GM23338 (cell line): ENCODE measurements around the gene RGS6. TPM values are rescaled to one million over a fixed set of nuclear protein-coding genes. Genes with fewer than 3 reads are reported as not detected.

Experiments
- ATAC-seq: fragments of 200-7000 bp; cut with Tn5 transposase; 3 replicates; pipeline ENCODE4 v1.9.1; 2020
- DNase-seq: peaks from one replicate; pipeline ENCODE4 v3.0.0-alpha.2; 2015; ENCODE audit warnings: low spot score
- H2AFZ ChIP-seq: fragments of 200-600 bp; sonication (generic); 2 replicates; pipeline ENCODE4 v1.8.0; 2016; ENCODE audit warnings: antibody characterized with exemption, mild to moderate bottlenecking, moderate library complexity
- H3F3A ChIP-seq: fragments of 200-600 bp; sonication (generic); replicated peaks from 2 replicates; pipeline ENCODE4 v1.8.0; 2017; ENCODE audit warnings: antibody characterized with exemption, mixed run types, low read depth
- H3K27ac ChIP-seq: fragments of 200-600 bp; sonication (generic); 2 replicates; pipeline ENCODE4 v1.6.1; 2016; ENCODE audit warnings: low read depth
- H3K27me3 ChIP-seq: fragments of 200-600 bp; sonication (generic); 2 replicates; pipeline ENCODE4 v1.8.0; 2016; ENCODE audit warnings: mild to moderate bottlenecking, mixed run types, moderate library complexity; ENCODE audit not compliant: insufficient read depth
- H3K36me3 ChIP-seq: fragments of 200-600 bp; sonication (generic); 2 replicates; pipeline ENCODE4 v1.8.0; 2016; ENCODE audit warnings: mild to moderate bottlenecking; ENCODE audit not compliant: insufficient read depth
- H3K4me1 ChIP-seq: fragments of 200-600 bp; sonication (generic); 2 replicates; pipeline ENCODE4 v1.8.0; 2016; ENCODE audit warnings: mild to moderate bottlenecking, moderate library complexity; ENCODE audit not compliant: insufficient read depth
- H3K4me2 ChIP-seq: fragments of 200-600 bp; sonication (generic); 2 replicates; pipeline ENCODE4 v1.7.1; 2017; ENCODE audit warnings: mixed run types
- H3K4me3 ChIP-seq: fragments of 200-600 bp; sonication (generic); 2 replicates; pipeline ENCODE4 v1.6.1; 2016; ENCODE audit warnings: mixed run types
- H3K79me2 ChIP-seq: fragments of 200-600 bp; sonication (generic); replicated peaks from 2 replicates; pipeline ENCODE4 v1.8.0; 2017; ENCODE audit warnings: mild to moderate bottlenecking; ENCODE audit not compliant: insufficient read depth
- H3K9me2 ChIP-seq: fragments of 200-600 bp; sonication (generic); 2 replicates; pipeline ENCODE4 v1.8.0; 2017; ENCODE audit not compliant: insufficient read depth
- H4K20me1 ChIP-seq: fragments of 200-600 bp; sonication (generic); replicated peaks from 2 replicates; pipeline ENCODE4 v1.8.0; 2017; ENCODE audit warnings: mild to moderate bottlenecking; ENCODE audit not compliant: insufficient read depth
- H3K27ac Mint-ChIP-seq: 2 replicates; pipeline ENCODE4 v1.8.0; 2020; ENCODE audit warnings: inconsistent platforms, mild to moderate bottlenecking, moderate library complexity, mixed read lengths
- H3K27me3 Mint-ChIP-seq: 3 replicates; pipeline ENCODE4 v1.8.0; 2022; ENCODE audit warnings: low read depth, mild to moderate bottlenecking, moderate library complexity, mixed read lengths, inconsistent platforms; ENCODE audit not compliant: insufficient read depth, poor library complexity
- H3K36me3 Mint-ChIP-seq: 3 replicates; pipeline ENCODE4 v1.8.0; 2021; ENCODE audit warnings: low read depth, mild to moderate bottlenecking, inconsistent platforms, moderate library complexity, mixed read lengths
- H3K4me1 Mint-ChIP-seq: 3 replicates; pipeline ENCODE4 v1.8.0; 2020; ENCODE audit warnings: mild to moderate bottlenecking, inconsistent platforms, mixed read lengths
- H3K4me3 Mint-ChIP-seq: 3 replicates; pipeline ENCODE4 v1.8.0; 2021; ENCODE audit warnings: moderate library complexity, mild to moderate bottlenecking, inconsistent platforms, mixed read lengths
- H3K9me3 Mint-ChIP-seq: 3 replicates; pipeline ENCODE4 v1.8.0; 2020; ENCODE audit warnings: moderate library complexity, mild to moderate bottlenecking, inconsistent platforms, mixed read lengths
- CREB1 ChIP-seq: fragments of 250-450 bp; sonication (Bioruptor Pico); IDR thresholded peaks from 2 replicates; pipeline ENCODE4 v1.5.0; 2020; ENCODE audit warnings: low read depth, mild to moderate bottlenecking, moderate library complexity
- EZH2 ChIP-seq: fragments of 200-600 bp; sonication (generic); IDR thresholded peaks from one replicate; pipeline ENCODE4 v1.8.0; 2017; ENCODE audit warnings: antibody characterized with exemption, mild to moderate bottlenecking, low read depth; ENCODE audit not compliant: unreplicated experiment
- EZH2phosphoT487 ChIP-seq: fragments of 200-600 bp; sonication (generic); IDR thresholded peaks from one replicate; pipeline ENCODE4 v1.8.1; 2018; ENCODE audit warnings: antibody characterized with exemption; ENCODE audit not compliant: unreplicated experiment
- JUNB ChIP-seq: IDR thresholded peaks from one replicate; pipeline ENCODE4 v1.6.1; 2016; ENCODE audit warnings: antibody characterized with exemption; ENCODE audit not compliant: unreplicated experiment
- NANOG ChIP-seq: IDR thresholded peaks from 2 replicates; pipeline ENCODE4 v1.6.1; 2016; ENCODE audit warnings: antibody characterized with exemption, borderline replicate concordance
- POLR2AphosphoS5 ChIP-seq: IDR thresholded peaks from 2 replicates; pipeline ENCODE4 v1.6.1; 2016; ENCODE audit warnings: antibody characterized with exemption, low read depth
- STAT1 ChIP-seq: IDR thresholded peaks from one replicate; pipeline ENCODE4 v1.6.1; 2016; ENCODE audit warnings: antibody characterized with exemption; ENCODE audit not compliant: unreplicated experiment
- ZNF114 ChIP-seq: fragments of 250-450 bp; sonication (Bioruptor Pico); IDR thresholded peaks from 2 replicates; pipeline ENCODE4 v1.5.0; 2020; ENCODE audit warnings: mild to moderate bottlenecking, moderate library complexity
- ZNF331 ChIP-seq: fragments of 250-450 bp; sonication (Bioruptor Pico); IDR thresholded peaks from 2 replicates; pipeline ENCODE4 v1.5.0; 2020; ENCODE audit warnings: low read depth, mild to moderate bottlenecking, moderate library complexity
- ZNF462 ChIP-seq: fragments of 250-450 bp; sonication (Bioruptor Pico); IDR thresholded peaks from 2 replicates; pipeline ENCODE4 v1.5.0; 2020; ENCODE audit warnings: mild to moderate bottlenecking, moderate library complexity
- polyA plus RNA-seq: library from polyadenylated mRNA; unstranded; fragments of >200 nt; fragmentation: Nextera tagmentation; extraction: Ambion mirVana; gene quantifications from 2 replicates; pipeline ENCODE4 v1.2.1, GENCODE V29; 2016
- total RNA-seq: library from RNA; depleted of rRNA; stranded (reverse); fragments of >200 nt; shearing (Covaris generic); gene quantifications from 2 replicates; pipeline ENCODE4 v1.2.3, GENCODE V29; 2014
- TF ChIP-seq, protein P1 (sequence below): IDR thresholded peaks from 2 replicates; pipeline ENCODE4 v1.6.1; 2016; ENCODE audit warnings: antibody characterized with exemption
- TF ChIP-seq, protein P2 (sequence below): IDR thresholded peaks from one replicate; pipeline ENCODE4 v1.6.1; 2018; ENCODE audit warnings: antibody characterized with exemption; ENCODE audit not compliant: unreplicated experiment
- TF ChIP-seq, protein P3 (sequence below), 2 experiments: fragments of 200-600 bp in 1 of 2; sonication (generic) in 1 of 2; conservative IDR thresholded peaks; 2 replicates each; pipeline versions ENCODE4 v1.5.1 to v1.6.1; 2016 to 2017; ENCODE audit warnings: antibody characterized with exemption in 2 of 2, low read depth in 2 of 2, mild to moderate bottlenecking in 2 of 2, moderate library complexity in 1 of 2

Gene RGS6
- total and polyA plus RNA-seq, 2 experiments from 2014 or later, result 0.66 to 0.83 TPM

- Histone ChIP-seq H4K20me1 (no peaks in the 10 kb centered on the region), H3K27me3 (no peaks in the 10 kb centered on the region), H3K9me2 (no peaks in the 10 kb centered on the region), H3F3A (no peaks in the 10 kb centered on the region), H3K4me1 (no peaks in the 10 kb centered on the region), H3K4me3 (no peak overlapping the region), H3K36me3 (no peaks in the 10 kb centered on the region), H3K4me2 (no peak overlapping the region), H3K79me2 (no peaks in the 10 kb centered on the region), H3K27ac (no peak overlapping the region), H2AFZ (no peak overlapping the region)
- TF ChIP-seq, protein P1, sequence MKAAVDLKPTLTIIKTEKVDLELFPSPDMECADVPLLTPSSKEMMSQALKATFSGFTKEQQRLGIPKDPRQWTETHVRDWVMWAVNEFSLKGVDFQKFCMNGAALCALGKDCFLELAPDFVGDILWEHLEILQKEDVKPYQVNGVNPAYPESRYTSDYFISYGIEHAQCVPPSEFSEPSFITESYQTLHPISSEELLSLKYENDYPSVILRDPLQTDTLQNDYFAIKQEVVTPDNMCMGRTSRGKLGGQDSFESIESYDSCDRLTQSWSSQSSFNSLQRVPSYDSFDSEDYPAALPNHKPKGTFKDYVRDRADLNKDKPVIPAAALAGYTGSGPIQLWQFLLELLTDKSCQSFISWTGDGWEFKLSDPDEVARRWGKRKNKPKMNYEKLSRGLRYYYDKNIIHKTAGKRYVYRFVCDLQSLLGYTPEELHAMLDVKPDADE, result no peak
- TF ChIP-seq, protein P2, sequence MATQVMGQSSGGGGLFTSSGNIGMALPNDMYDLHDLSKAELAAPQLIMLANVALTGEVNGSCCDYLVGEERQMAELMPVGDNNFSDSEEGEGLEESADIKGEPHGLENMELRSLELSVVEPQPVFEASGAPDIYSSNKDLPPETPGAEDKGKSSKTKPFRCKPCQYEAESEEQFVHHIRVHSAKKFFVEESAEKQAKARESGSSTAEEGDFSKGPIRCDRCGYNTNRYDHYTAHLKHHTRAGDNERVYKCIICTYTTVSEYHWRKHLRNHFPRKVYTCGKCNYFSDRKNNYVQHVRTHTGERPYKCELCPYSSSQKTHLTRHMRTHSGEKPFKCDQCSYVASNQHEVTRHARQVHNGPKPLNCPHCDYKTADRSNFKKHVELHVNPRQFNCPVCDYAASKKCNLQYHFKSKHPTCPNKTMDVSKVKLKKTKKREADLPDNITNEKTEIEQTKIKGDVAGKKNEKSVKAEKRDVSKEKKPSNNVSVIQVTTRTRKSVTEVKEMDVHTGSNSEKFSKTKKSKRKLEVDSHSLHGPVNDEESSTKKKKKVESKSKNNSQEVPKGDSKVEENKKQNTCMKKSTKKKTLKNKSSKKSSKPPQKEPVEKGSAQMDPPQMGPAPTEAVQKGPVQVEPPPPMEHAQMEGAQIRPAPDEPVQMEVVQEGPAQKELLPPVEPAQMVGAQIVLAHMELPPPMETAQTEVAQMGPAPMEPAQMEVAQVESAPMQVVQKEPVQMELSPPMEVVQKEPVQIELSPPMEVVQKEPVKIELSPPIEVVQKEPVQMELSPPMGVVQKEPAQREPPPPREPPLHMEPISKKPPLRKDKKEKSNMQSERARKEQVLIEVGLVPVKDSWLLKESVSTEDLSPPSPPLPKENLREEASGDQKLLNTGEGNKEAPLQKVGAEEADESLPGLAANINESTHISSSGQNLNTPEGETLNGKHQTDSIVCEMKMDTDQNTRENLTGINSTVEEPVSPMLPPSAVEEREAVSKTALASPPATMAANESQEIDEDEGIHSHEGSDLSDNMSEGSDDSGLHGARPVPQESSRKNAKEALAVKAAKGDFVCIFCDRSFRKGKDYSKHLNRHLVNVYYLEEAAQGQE, result no peak
- TF ChIP-seq JUNB (no peak), EZH2 (no peak), NANOG (no peak), EZH2phosphoT487 (no peak), ZNF331 (CRISPR knock-in tag) (no peak), ZNF462 (CRISPR knock-in tag) (no peak), POLR2AphosphoS5 (no peak), ZNF114 (CRISPR knock-in tag) (no peak), CREB1 (CRISPR knock-in tag) (no peak), STAT1 (no peak)
- TF ChIP-seq, protein P3, sequence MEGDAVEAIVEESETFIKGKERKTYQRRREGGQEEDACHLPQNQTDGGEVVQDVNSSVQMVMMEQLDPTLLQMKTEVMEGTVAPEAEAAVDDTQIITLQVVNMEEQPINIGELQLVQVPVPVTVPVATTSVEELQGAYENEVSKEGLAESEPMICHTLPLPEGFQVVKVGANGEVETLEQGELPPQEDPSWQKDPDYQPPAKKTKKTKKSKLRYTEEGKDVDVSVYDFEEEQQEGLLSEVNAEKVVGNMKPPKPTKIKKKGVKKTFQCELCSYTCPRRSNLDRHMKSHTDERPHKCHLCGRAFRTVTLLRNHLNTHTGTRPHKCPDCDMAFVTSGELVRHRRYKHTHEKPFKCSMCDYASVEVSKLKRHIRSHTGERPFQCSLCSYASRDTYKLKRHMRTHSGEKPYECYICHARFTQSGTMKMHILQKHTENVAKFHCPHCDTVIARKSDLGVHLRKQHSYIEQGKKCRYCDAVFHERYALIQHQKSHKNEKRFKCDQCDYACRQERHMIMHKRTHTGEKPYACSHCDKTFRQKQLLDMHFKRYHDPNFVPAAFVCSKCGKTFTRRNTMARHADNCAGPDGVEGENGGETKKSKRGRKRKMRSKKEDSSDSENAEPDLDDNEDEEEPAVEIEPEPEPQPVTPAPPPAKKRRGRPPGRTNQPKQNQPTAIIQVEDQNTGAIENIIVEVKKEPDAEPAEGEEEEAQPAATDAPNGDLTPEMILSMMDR (conservative IDR thresholded peaks at IDR 0.05; ENCODE audit: low read depth in 2 of 2), result no peak
- Mint-ChIP-seq H3K9me3 (peaks cover 7% of the 10 kb centered on the region; the same call in 1 of the 3 replicates), H3K4me3 (no peak overlapping the region), H3K4me1 (peaks cover 4% of the 10 kb centered on the region; the same call in 2 of the 3 replicates), H3K36me3 (peaks cover 4% of the 10 kb centered on the region; the same call in 2 of the 3 replicates), H3K27me3 (peaks cover 3% of the 10 kb centered on the region), H3K27ac (no peak overlapping the region)
- no peak for DNase-seq
- no peak for ATAC-seq
Measured at GRCh38 chr14:72387726-72388125, 455.5 kb downstream of the RGS6 start.
